GM06990 (cell line): Measurements from ENCODE around the gene CRB2.

Source experiments
- DNase-seq: peaks from one replicate; pipeline ENCODE4 v3.0.0-alpha.2; 2011; ENCODE audit not compliant: insufficient read length; ENCODE audit errors: extremely low read depth
- H3K27me3 ChIP-seq: replicated peaks from 2 replicates; pipeline ENCODE4 v1.6.0; 2011; ENCODE audit warnings: low read length; ENCODE audit not compliant: control insufficient read depth, insufficient read depth
- H3K36me3 ChIP-seq: 2 replicates; pipeline ENCODE4 v1.5.1; 2011; ENCODE audit warnings: low read length; ENCODE audit not compliant: control insufficient read depth, insufficient read depth
- H3K4me3 ChIP-seq: replicated peaks from 2 replicates; pipeline ENCODE4 v1.5.1; 2011; ENCODE audit warnings: low read depth, mild to moderate bottlenecking, control low read depth, low read length
- TF ChIP-seq, protein P1 (sequence below): IDR thresholded peaks from 2 replicates; pipeline ENCODE4 v1.5.1; 2011; ENCODE audit warnings: low read length, control low read depth, mild to moderate bottlenecking, inconsistent platforms; ENCODE audit not compliant: insufficient read depth, poor library complexity, severe bottlenecking

The CRB2 gene

DNA sequence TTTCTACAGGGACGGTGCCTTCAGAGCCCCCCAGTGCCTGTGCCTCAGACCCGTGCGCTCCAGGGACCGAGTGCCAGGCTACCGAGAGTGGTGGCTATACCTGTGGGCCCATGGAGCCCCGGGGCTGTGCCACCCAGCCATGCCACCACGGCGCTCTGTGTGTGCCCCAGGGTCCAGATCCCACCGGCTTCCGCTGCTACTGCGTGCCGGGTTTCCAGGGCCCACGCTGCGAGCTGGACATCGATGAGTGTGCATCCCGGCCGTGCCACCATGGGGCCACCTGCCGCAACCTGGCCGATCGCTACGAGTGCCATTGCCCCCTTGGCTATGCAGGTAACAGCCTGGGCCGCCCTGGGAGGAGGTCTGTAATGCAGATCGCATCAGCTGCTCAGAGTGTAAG is 6.9 kb downstream of the CRB2 start:
- H3K36me3 ChIP-seq: no peaks in the 10 kb centered on the region
- H3K4me3 ChIP-seq: no peak overlapping the region
- no peak for DNase-seq
- H3K27me3 ChIP-seq: no peaks in the 10 kb centered on the region
- TF ChIP-seq, protein P1, sequence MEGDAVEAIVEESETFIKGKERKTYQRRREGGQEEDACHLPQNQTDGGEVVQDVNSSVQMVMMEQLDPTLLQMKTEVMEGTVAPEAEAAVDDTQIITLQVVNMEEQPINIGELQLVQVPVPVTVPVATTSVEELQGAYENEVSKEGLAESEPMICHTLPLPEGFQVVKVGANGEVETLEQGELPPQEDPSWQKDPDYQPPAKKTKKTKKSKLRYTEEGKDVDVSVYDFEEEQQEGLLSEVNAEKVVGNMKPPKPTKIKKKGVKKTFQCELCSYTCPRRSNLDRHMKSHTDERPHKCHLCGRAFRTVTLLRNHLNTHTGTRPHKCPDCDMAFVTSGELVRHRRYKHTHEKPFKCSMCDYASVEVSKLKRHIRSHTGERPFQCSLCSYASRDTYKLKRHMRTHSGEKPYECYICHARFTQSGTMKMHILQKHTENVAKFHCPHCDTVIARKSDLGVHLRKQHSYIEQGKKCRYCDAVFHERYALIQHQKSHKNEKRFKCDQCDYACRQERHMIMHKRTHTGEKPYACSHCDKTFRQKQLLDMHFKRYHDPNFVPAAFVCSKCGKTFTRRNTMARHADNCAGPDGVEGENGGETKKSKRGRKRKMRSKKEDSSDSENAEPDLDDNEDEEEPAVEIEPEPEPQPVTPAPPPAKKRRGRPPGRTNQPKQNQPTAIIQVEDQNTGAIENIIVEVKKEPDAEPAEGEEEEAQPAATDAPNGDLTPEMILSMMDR: no peak

DNA sequence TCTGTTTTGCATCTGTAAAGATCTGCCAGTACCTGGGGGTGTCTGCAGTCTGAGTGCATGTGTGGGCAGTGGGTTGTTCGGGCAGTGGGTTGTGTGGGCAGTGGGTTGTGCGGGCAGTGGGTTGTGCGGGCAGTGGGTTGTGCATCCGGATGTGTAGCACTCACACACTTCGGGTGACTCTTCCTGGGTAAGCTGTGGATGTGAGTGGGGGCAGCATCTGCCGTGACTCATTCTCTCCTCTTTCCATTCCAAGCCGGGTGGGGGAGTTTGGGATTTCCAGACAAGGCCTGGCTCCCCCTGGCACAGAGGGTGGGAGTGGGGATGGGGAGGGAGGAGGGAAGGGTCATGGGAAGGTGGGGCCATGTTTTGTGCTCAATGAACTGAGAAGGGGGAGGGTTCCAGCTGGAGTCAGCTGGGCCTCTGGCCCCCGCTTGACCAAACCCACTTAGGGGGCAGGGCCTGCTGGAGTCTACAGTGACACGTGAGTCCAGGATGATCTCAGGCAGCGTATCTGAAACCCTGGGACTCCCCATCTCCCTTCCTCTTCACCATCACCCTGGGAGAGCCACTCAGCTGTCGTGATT is 8.3 kb downstream of the CRB2 start:
- Histone ChIP-seq H3K36me3 (no peaks in the 10 kb centered on the region), H3K27me3 (no peaks in the 10 kb centered on the region), H3K4me3 (no peak overlapping the region)
- no peak for DNase-seq
- TF ChIP-seq, protein P1: no peak

DNA sequence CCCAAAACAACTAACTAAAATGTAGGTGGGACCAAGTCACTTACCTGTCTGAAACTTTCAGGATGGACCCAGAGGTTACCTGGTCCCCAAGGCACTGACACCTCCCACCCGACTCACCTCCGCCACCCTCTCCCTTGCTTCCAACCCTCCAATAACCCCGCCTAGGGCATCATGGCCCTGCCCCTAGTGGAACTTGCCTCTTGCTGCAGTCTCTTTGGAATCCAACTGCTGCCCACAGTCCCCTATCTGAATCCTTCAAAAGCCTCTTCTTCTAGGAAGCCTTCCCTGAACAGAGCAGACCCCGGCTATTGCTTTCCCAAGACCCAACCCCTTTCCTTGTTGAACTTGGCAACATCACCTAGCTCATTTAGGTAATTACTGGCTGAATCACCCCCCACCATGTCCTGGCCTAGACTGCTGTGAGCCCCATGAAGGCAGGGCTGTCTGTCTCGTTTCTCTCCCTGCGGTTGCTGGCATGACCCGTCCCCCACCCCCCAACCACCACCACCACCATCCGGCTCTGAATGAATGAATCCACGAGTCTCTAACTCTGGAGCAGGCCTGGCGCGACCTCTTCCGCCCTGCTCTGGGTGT is 9.4 kb downstream of the CRB2 start:
- Histone ChIP-seq H3K27me3 (peaks cover 1% of the 10 kb centered on the region; the same call in 1 of the 2 replicates), H3K4me3 (no peak overlapping the region), H3K36me3 (no peaks in the 10 kb centered on the region)
- DNase-seq: no peak
- TF ChIP-seq, protein P1: peak; percentile 15

DNA sequence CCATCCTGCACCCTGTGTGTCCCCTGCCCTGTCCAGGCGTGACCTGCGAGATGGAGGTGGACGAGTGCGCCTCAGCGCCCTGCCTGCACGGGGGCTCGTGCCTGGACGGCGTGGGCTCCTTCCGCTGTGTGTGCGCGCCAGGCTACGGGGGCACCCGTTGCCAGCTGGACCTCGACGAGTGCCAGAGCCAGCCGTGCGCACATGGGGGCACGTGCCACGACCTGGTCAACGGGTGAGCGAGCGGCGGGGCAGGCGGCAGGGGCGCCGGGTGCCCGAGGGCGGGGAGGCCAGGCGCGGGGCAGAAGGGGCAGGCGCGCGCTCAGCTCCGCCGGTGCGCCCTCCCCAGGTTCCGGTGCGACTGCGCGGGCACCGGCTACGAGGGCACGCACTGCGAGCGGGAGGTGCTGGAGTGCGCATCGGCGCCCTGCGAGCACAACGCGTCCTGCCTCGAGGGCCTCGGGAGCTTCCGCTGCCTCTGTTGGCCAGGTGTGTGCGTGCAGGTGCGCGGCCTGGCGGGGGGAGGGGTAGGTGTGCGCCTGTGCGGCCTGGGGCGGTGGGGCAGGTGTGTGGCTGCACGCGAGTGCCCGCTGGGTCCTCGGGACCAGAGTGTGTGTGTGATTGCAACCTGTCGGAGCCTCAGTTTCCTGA is 10.0 kb downstream of the CRB2 start:
- no peak for DNase-seq
- Histone ChIP-seq H3K36me3 (no peaks in the 10 kb centered on the region), H3K4me3 (no peak overlapping the region), H3K27me3 (peaks cover 1% of the 10 kb centered on the region; the same call in 1 of the 2 replicates)
- TF ChIP-seq, protein P1: no peak

DNA sequence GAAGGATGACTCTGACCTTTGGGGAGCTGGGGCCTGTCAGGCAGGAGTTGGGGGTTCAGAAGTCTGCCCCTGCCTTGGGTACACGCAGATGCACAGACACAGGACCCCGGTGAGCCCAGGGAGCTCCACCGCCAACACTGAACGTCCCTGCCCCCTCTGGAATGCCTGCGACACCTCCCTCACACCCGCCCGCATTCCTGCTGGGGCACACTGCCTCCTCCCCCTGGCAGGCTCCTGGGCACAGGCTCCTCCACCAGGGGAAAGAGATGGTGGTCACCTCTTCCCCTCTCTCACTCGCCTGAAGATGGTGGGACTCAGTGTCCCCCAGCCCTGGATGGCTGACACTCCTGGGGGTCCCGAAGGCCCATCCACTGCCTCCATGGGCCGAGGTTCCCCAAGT is 12.0 kb downstream of the CRB2 start:
- Histone ChIP-seq H3K4me3 (no peak overlapping the region), H3K36me3 (no peaks in the 10 kb centered on the region), H3K27me3 (peaks cover 1% of the 10 kb centered on the region)
- TF ChIP-seq, protein P1: no peak
- no peak for DNase-seq
